Adrenal gland (tissue), 12 donors: ENCODE results near the gene HOXB13. TPM values are rescaled to one million over a fixed set of nuclear protein-coding genes. Genes with fewer than 3 reads are reported as not detected.

ENCODE experiments used
- DNase-seq, 7 donors: peaks; one replicate each; pipeline ENCODE4 v3.0.0-alpha.2; 2019 to 2020
- H3K27ac ChIP-seq, 5 donors: fragments of 200-600 bp; sonication (generic) in 4 of 5; 1 replicate in 3 of 5; 2 replicates in 2 of 5; pipeline versions ENCODE4 v1.5.1 to v1.8.0; 2016 to 2020; ENCODE audit warnings: mild to moderate bottlenecking in 1 of 5
- H3K27me3 ChIP-seq: fragments of 200-600 bp; 2 replicates; pipeline ENCODE4 v1.8.0; 2021
- H3K36me3 ChIP-seq, 2 donors: fragments of 200-600 bp; replicated peaks in 1 of 2; 1 replicate in 1 of 2; 2 replicates in 1 of 2; pipeline versions ENCODE4 v1.5.1 to v1.8.0; 2018 to 2022
- H3K4me1 ChIP-seq, 2 donors: fragments of 200-600 bp; replicated peaks in 1 of 2; 1 replicate in 1 of 2; 2 replicates in 1 of 2; pipeline versions ENCODE4 v1.5.1 to v1.8.0; 2018 to 2021
- H3K4me3 ChIP-seq, 4 donors: fragments of 200-600 bp; sonication (generic) in 3 of 4; one replicate each; pipeline ENCODE4 v1.5.1; 2016 to 2018
- H3K9me3 ChIP-seq, 3 donors: fragments of 200-600 bp; sonication (generic) in 1 of 3; replicated peaks in 1 of 3; 1 replicate in 2 of 3; 2 replicates in 1 of 3; pipeline versions ENCODE4 v1.5.1 to v1.8.0; 2016 to 2021
- POLR2A ChIP-seq, 2 donors: fragments of 450-650 bp; IDR thresholded peaks; one replicate each; pipeline ENCODE4 v1.6.1; 2017; ENCODE audit warnings: antibody characterized with exemption in 2 of 2, mild to moderate bottlenecking in 2 of 2, moderate library complexity in 1 of 2
- WGBS, 4 donors: extraction: QIAGEN DNeasy Blood & Tissue Kit in 2 of 4; methylation state at CpG; one replicate each; pipeline versions ENCODE4 v1.1.5 to v1.1.7; 2013 to 2017; 5-methylcytosine and 5-hydroxymethylcytosine counted together
- intact Hi-C, 2 donors: fragments of 100-400 bp; cut with DNase I; formaldehyde crosslinking; loops; one replicate each; pipeline versions ENCODE4 v1.14.1 to v1.15.0; 2022 to 2023
- polyA plus RNA-seq, 3 donors: library from polyadenylated mRNA; stranded (reverse); fragments of 200-250 nt in 2 of 3; fragments of 350-450 nt in 1 of 3; fragmentation: Illumina TruSeq in 1 of 3; extraction: RNeasy Lipid Tissue Mini Kit (QIAGEN cat#74804) in 1 of 3; gene quantifications; one replicate each; pipeline ENCODE4 v1.2.3, GENCODE V29; 2013 to 2014
- total RNA-seq, 9 donors: library from RNA; depleted of rRNA in 4 of 9; stranded (reverse); fragments of >200 nt in 4 of 9; fragments of 120-200 nt in 1 of 9; fragmentation: NEBNext Ultra II Directional in 1 of 9; extraction: Animal tissue kit (Norgen Biotek cat#: 25700) in 1 of 9; gene quantifications; one replicate each; pipeline versions ENCODE4 v1.1.0 to v1.2.4, GENCODE V29; 2013 to 2023
- TF ChIP-seq, protein P1 (sequence below), 6 experiments: fragments of 450-650 bp in 4 of 6; fragments of 200-600 bp in 2 of 6; sonication (generic) in 1 of 6; IDR thresholded peaks; 1 replicate in 5 of 6; 2 replicates in 1 of 6; pipeline versions ENCODE4 v1.5.1 to v1.8.0; 2016 to 2021; ENCODE audit warnings: antibody characterized with exemption in 6 of 6, mild to moderate bottlenecking in 2 of 6, moderate library complexity in 1 of 6
- donor health status: healthy with polysubstance abuse.
- donor health status: Bipolar disorder and iron deficiency.
- donor health status: DM: yes; HTN: yes; CAD: no.
- donor health status: DM: no; HTN: no; CAD: no.
- donor health status: DM: no; HTN: no; CAD: no.
- donor health status: DM: yes; HTN: yes; CAD: no.

Gene HOXB13
- total and polyA plus RNA-seq, 12 donors = 0.07 to 0.11 TPM; not detected in 10

GRCh38 chr17:48745381-48746275, 17.1 kb upstream of the HOXB13 start:
- Histone ChIP-seq H3K27me3 (peaks cover 98% of the 10 kb centered on the region), H3K27ac (no peak overlapping the region), H3K9me3 (peaks cover 0 to 4% (median 0%) of the 10 kb centered on the region in 3 donors), H3K36me3 (no peaks in the 10 kb centered on the region), H3K4me3 (no peak overlapping the region), H3K4me1 (no peaks in the 10 kb centered on the region)
- TF ChIP-seq, protein P1, sequence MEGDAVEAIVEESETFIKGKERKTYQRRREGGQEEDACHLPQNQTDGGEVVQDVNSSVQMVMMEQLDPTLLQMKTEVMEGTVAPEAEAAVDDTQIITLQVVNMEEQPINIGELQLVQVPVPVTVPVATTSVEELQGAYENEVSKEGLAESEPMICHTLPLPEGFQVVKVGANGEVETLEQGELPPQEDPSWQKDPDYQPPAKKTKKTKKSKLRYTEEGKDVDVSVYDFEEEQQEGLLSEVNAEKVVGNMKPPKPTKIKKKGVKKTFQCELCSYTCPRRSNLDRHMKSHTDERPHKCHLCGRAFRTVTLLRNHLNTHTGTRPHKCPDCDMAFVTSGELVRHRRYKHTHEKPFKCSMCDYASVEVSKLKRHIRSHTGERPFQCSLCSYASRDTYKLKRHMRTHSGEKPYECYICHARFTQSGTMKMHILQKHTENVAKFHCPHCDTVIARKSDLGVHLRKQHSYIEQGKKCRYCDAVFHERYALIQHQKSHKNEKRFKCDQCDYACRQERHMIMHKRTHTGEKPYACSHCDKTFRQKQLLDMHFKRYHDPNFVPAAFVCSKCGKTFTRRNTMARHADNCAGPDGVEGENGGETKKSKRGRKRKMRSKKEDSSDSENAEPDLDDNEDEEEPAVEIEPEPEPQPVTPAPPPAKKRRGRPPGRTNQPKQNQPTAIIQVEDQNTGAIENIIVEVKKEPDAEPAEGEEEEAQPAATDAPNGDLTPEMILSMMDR (IDR thresholded peaks at IDR 0.05) = no peak
- no peak for TF ChIP-seq POLR2A (IDR thresholded peaks at IDR 0.05)
- 25 to 33% (median 27%) methylated on average over 11 to 12 of the region's 12 CpGs for WGBS, 4 donors
- intact Hi-C loops = no loop called here
- no peak for DNase-seq

DNA sequence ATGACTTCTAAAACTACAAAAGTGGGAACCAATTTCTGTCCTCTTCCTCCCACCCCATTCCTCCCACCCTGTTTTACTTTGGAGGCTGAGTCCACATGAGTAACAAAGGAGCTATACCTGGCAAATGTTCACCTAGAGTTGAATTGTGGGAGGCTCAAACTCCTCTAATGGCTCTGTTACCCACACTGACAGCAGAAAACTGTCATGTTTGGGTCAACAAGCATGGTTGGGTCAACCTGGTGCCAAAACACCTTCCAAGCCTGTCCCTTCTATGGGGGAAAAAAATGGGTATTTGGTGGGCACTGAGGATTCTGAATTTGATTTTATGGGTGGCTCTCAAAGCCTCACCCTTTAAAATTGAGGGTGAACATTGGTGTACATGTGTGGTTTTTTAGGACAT, 12.0 kb upstream of the HOXB13 start:
- no peak overlapping the region for H3K27ac ChIP-seq
- no peak for DNase-seq
- no peaks in the 10 kb centered on the region for H3K9me3 ChIP-seq
- H3K4me1 ChIP-seq = no peaks in the 10 kb centered on the region
- intact Hi-C loops = no loop called here
- no peaks in the 10 kb centered on the region for H3K36me3 ChIP-seq
- peaks cover 99% of the 10 kb centered on the region for H3K27me3 ChIP-seq
- no peak overlapping the region for H3K4me3 ChIP-seq
- TF ChIP-seq, protein P1 (IDR thresholded peaks at IDR 0.05) = no peak
- no peak for TF ChIP-seq POLR2A (IDR thresholded peaks at IDR 0.05)

DNA sequence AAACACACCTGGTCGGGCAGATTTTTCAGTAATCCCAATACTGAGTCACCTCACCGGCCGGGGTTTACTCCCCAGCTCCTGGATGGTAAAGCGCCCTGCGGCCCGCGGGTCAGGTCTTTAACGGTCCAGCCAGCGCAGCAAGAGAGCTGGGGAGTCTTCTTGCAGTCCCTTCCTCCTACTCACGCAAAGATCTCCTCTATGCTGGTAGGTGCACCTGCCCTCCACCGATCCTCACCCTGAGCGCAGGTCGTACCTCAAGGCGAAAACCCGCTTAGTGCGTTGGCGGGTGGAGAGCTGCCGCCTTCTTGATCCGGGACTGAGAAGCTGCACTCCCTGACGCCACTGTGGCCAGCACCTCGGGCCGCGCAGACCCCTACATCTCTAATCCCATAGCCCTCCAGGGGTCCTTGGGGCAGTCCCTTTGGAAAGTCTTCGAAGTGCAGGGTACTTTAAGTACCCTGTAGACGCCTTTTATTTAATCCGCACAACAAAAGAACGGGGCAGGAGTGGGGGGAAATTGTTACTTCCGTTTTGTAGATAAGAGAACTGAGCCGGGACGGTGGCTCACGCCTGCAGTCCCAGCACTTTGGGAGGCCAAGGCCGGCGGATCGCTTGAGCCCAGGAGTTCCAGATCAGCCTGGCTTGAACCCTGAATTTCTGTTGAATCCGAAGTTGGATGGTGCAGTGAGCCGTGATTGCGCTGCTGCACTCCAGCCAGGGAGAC, 10.4 kb upstream of the HOXB13 start:
- Histone ChIP-seq H3K4me3 (no peak overlapping the region), H3K27ac (no peak overlapping the region), H3K4me1 (no peaks in the 10 kb centered on the region), H3K36me3 (no peaks in the 10 kb centered on the region), H3K9me3 (no peaks in the 10 kb centered on the region), H3K27me3 (peaks cover 98% of the 10 kb centered on the region)
- intact Hi-C loops = no loop called here
- 6 to 7% (median 7%) methylated on average over 19 to 37 of the region's 37 CpGs for WGBS, 4 donors
- no peak for DNase-seq
- TF ChIP-seq POLR2A (IDR thresholded peaks at IDR 0.05) = no peak
- TF ChIP-seq, protein P1 (IDR thresholded peaks at IDR 0.05) = no peak

GRCh38 chr17:48738424-48738802, 9.9 kb upstream of the HOXB13 start:
- no peaks in the 10 kb centered on the region for H3K36me3 ChIP-seq
- no peak overlapping the region for H3K4me3 ChIP-seq
- intact Hi-C loops = no loop called here
- H3K4me1 ChIP-seq = no peaks in the 10 kb centered on the region
- DNase-seq = no peak
- WGBS, 4 donors = 6 to 11% (median 7%) methylated on average over 8 to 11 of the region's 11 CpGs
- no peaks in the 10 kb centered on the region for H3K9me3 ChIP-seq
- H3K27me3 ChIP-seq = peaks cover 98% of the 10 kb centered on the region
- TF ChIP-seq POLR2A (IDR thresholded peaks at IDR 0.05) = no peak
- no peak overlapping the region for H3K27ac ChIP-seq
